Suppressor macrophage treated with lipopolysaccharide for 4 hours (primary cell): Measurements from ENCODE around the gene CLDN20.

Experiments
- DNase-seq: peaks from one replicate; pipeline ENCODE4 v3.0.0-alpha.2; 2020

The CLDN20 gene

DNA sequence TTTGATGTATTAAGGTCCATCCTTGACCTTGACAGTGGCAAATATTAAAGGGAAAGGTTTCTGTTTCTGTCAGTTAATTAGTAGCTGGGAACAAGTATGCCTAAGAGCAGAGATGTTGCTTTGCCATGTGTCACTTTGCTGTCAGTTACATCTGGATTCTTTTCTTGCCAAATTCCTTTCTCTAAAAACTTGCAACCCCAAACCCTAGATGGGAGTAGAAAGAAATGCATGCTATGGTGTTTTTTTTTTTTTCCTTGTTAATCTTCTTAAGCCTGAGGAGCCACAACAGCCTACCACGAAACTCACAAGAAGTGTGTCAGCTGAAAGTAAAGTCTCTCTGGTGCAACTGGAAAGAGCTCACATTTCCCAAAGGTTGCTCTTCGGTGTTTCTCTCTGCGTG is 18.0 kb upstream of the CLDN20 start:
- DNase-seq = no peak

- no peak for DNase-seq
These were observed 17.0 kb upstream of the CLDN20 start for GRCh38 chr6:155246825-155247224.

DNA sequence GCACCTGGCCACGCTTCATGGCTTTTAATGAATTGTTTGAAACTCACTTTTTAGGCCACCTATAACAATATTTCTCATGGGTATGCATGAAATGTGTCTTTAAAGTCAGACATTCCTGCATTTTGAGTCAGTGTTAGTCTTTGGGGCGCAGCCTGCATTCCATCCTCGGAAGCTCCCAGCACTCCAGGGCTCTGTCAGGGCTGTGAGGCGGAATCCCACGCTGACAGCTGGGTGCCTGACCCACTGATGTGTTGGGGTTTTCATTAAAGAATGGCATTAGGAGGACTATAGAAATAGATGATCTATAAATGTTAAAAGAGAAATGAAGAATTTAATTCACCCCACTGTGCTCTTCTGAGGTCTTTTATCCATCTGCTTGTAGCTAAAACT is 16.2 kb upstream of the CLDN20 start:
- DNase-seq = no peak

GRCh38 chr6:155248008-155249001 is 15.5 kb upstream of the CLDN20 start:
- DNase-seq = peak; percentile 43

GRCh38 chr6:155250701-155251381 is 13.0 kb upstream of the CLDN20 start:
- DNase-seq = no peak

GRCh38 chr6:155252581-155252980 is 11.2 kb upstream of the CLDN20 start:
- DNase-seq = no peak

DNA sequence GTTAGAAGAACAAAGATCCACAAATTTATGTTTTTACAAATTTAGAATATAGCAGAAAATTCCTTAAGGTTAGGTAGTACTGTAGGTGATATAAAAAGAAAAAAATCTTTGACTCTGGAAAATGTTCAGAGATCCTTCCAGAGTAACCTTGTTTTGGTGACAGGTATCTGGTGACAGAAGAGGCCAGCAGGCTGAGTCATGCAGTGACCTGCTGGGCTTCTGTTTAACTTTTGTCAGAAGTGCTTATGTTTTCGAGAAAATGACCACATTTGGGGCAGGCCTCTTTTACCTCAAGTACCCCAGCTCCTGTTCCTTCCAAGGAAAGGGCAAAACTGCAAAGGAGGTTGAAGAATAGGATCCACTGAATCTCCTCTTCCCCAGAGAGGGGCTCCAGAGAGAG is 10.5 kb upstream of the CLDN20 start:
- no peak for DNase-seq

DNA sequence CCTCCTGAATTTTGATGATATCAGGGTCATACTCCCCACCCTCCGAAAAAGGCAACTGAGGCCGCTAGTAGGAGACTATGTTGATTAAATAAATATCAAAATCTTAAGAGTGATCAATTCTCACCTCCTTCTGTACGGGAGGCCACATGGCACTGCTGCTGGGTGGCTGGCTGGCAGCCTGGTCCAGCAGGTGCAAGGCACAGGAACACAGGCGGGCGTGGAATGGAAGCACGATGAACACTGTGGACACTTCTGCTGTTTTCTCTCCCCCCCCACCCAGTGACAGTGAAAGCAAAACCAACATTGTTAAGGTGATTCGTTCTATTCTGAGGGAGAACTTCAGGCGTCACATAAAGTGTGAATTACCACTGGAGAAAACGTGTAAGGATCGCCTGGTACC is 9.7 kb upstream of the CLDN20 start:
- DNase-seq = no peak

GRCh38 chr6:155256122-155256795 is 7.6 kb upstream of the CLDN20 start:
- no peak for DNase-seq

GRCh38 chr6:155257796-155258195 is 6.0 kb upstream of the CLDN20 start:
- DNase-seq = no peak

- DNase-seq = no peak
These were observed 4.6 kb upstream of the CLDN20 start for GRCh38 chr6:155259204-155259603.

DNA sequence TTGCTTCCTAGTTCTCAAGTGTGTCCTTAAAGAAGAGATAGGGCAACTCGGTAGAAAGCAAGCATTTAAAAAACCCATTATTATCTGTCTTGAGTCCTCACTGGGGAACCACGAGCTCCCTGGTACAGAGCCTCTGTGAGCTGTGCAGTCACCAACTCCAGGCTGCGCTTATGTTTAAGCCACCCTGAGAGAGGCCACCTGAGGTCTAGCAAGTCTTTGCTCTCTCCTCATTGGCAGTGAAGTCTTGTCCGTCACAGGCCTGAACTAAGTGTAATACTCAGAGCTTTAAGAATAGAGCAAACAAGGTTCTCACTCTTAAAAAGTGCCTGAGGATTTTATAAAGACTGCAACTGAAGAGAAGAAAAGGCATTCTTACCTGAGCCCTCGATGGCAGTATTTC is 3.9 kb upstream of the CLDN20 start:
- DNase-seq = no peak

DNA sequence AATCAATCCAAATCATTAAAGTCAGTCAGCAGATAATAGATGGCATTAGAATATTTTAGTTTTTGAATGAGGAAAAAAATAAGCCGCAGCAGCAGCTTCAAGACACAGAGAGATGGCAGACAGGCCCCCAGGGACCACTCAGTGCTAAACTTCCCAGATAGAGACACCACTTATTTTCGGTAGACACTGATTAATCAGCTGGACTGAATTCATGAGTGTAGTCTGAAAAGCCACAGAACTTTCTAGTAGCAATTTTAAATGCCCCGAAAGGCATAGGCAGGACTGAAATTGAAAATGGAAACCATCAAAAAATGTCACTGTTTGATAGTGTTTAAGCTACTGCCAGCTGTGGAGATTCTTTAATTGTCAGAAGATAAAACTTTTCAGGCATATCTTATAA is 3.1 kb upstream of the CLDN20 start:
- DNase-seq = no peak

GRCh38 chr6:155261111-155261900 is 2.5 kb upstream of the CLDN20 start:
- no peak for DNase-seq

DNA sequence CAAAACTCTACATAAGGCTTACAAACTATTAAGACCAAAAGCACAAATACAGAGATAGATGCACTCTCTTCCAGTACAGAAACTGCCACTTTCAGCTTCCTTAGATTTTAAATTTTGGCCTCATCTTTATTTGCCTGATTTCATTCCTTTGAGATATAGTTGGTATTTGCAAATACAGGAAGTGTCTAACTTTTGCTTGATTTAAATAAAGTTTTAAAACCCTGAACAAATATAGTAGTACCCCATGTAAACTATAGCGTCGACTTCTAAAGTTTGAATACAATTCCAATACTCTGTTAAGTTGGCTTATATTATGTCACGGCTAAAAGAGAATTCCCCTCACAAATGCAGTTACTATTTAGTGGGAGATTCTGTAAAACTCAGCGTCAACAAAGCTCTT is 1.2 kb upstream of the CLDN20 start:
- no peak for DNase-seq

DNA sequence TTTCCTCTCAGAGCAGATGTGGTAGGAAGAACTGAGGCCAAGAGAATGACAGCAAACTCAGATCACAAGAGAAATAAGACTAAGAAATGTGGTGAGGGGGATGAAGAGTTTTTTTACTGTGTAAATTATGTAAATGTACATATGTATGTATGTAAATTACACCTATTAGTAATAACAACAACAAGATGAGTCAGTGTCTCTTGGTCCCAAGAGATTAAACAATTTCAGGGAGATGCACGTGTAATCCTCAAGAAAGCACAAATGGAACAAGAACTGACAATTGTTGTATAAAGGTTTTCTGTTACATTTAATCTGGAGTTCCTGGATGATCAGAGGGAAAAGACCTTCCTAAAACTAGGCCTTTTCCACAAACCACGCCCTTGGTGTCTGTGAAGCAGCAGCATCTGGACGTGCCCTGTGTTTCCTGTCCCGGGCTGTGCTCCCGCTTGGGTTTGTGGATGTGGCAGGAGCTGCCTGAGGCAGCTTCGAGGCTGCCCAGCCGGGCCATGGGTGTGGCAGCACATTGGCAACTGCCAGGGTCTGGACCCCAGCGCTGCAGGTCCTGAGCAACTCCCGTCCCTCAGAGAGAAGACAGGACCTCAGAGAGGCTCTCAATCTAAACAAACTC is 994 bp downstream of the CLDN20 start:
- DNase-seq = no peak

- no peak for DNase-seq
These were observed 2.2 kb downstream of the CLDN20 start for GRCh38 chr6:155265843-155266535.

GRCh38 chr6:155267411-155267810 is 3.6 kb downstream of the CLDN20 start:
- no peak for DNase-seq

GRCh38 chr6:155268088-155268867 is 4.5 kb downstream of the CLDN20 start:
- DNase-seq = peak; percentile 29

DNA sequence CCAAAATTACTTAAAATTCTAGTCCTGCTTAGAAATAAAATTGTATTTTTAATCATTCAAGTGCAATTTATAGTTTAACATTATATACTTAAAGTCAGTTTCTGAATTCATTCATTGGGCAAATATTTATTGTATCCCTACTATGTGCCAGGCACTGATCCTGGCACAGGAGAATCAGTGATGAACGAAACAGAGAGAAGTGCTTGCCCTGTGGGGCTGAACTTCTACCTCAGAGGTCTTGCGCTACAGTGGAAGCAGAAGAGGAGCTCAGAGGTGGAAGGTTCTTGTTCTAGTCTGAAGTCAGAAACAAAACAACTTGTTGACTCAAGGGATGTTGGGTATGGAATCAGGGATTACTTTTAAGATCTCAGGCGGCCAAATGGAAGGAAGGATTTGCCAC is 6.0 kb downstream of the CLDN20 start:
- DNase-seq = no peak

DNA sequence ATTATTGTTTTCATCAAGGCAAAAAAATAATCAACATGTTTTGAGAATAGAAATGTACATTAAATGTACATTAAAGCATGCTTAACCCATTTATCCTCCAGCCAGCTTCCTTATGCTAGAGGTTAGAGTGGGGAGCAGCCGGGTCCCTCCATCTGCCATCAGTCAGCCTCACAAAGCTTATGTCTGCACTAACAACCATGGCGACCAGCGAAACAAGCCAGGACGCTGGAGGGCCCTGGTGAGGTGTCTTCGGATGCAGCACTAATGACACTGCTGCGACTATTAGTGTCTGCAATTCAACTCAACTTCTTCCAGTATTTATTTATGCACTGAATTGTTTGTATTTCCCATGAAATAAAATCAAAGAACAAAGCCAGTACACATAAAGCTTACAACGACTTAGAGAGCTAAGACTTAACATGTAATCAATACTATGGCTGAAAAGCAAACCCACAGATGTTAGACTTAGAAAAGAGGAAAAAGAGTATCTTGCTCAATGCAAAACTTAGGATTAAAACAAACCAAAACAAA is 6.8 kb downstream of the CLDN20 start:
- DNase-seq = no peak
